RWPE2 (cell line): Measurements from ENCODE around the gene RHOB.
"Not testable (repeated sequence)": the region's sequence is repeated elsewhere in the genome, so short reads cannot be mapped to it uniquely, and the experiment has no call there.

ENCODE experiments used
- ATAC-seq: fragments of 200-7000 bp; cut with Tn5 transposase; 3 replicates; pipeline ENCODE4 v1.9.1; 2021; ENCODE audit warnings: low read depth
- DNase-seq: peaks from one replicate; pipeline ENCODE4 v3.0.0-alpha.2; 2020; ENCODE audit warnings: low spot score
- H3K27ac ChIP-seq: fragments of 450-650 bp; 2 replicates; pipeline ENCODE4 v1.5.1; 2017; ENCODE audit warnings: mild to moderate bottlenecking; ENCODE audit not compliant: poor library complexity, severe bottlenecking
- H3K27me3 ChIP-seq: fragments of 250-450 bp; sonication (Bioruptor Pico); 2 replicates; pipeline ENCODE4 v1.5.1; 2021; ENCODE audit warnings: mild to moderate bottlenecking, moderate library complexity; ENCODE audit not compliant: insufficient read depth, poor library complexity, severe bottlenecking
- H3K36me3 ChIP-seq: fragments of 250-450 bp; sonication (Bioruptor Pico); 2 replicates; pipeline ENCODE4 v1.5.1; 2020; ENCODE audit warnings: low read depth, mild to moderate bottlenecking, moderate library complexity
- H3K4me1 ChIP-seq: fragments of 250-450 bp; sonication (Bioruptor Pico); 2 replicates; pipeline ENCODE4 v1.5.1; 2021; ENCODE audit warnings: mild to moderate bottlenecking, moderate library complexity; ENCODE audit not compliant: insufficient read depth, poor library complexity, severe bottlenecking
- H3K4me3 ChIP-seq: fragments of 250-450 bp; sonication (Bioruptor Pico); 2 replicates; pipeline ENCODE4 v1.5.1; 2021; ENCODE audit warnings: mild to moderate bottlenecking, moderate library complexity; ENCODE audit not compliant: severe bottlenecking
- H3K9me3 ChIP-seq: fragments of 250-450 bp; sonication (Bioruptor Pico); 2 replicates; pipeline ENCODE4 v1.5.1; 2021; ENCODE audit warnings: mild to moderate bottlenecking, moderate library complexity; ENCODE audit not compliant: severe bottlenecking
- TF ChIP-seq, protein P1 (sequence below): fragments of 450-650 bp; IDR thresholded peaks from one replicate; pipeline ENCODE4 v1.5.1; 2017; ENCODE audit warnings: mild to moderate bottlenecking, moderate library complexity; ENCODE audit not compliant: poor library complexity, severe bottlenecking

RHOB gene

DNA sequence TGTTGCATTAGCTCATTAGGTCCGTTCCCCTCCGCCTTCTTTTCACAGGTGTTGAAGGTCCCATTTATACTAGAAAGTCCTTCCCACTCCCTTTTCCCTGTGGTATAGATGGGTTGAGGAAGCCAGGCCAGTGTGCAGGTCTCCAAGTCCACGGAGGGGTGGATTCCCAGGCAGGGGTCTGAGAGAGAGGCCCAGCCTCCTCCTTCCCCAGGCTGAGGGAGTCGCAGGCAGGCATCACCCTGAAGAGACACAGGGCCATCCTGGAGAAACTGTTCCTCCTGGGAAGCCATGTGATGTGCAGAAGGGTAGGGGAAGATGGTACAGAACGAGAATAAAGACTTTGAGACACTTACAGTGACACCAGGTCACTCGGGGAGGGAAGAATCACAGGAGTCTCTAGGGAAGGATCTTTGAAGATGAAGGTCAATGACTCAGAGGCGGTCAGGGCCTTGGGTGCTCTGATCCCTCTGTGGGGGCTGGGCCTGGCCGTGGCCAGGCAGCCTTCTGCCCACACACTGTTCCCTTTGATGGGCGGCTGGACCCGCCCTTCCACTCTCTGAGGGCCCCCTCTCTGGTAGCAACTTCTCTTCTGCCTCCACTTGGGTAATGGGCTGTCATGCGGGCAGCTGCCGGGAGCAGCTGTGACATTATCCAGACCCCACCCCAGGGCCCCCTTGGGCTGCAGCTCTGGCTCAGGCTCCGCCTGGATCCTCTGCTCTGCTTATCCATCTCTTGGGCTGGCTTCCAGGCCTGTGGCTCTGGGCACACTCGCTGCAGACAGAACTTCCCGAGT lies 45.1 kb downstream of the RHOB start:
- H3K27ac ChIP-seq = no peak overlapping the region
- TF ChIP-seq, protein P1, sequence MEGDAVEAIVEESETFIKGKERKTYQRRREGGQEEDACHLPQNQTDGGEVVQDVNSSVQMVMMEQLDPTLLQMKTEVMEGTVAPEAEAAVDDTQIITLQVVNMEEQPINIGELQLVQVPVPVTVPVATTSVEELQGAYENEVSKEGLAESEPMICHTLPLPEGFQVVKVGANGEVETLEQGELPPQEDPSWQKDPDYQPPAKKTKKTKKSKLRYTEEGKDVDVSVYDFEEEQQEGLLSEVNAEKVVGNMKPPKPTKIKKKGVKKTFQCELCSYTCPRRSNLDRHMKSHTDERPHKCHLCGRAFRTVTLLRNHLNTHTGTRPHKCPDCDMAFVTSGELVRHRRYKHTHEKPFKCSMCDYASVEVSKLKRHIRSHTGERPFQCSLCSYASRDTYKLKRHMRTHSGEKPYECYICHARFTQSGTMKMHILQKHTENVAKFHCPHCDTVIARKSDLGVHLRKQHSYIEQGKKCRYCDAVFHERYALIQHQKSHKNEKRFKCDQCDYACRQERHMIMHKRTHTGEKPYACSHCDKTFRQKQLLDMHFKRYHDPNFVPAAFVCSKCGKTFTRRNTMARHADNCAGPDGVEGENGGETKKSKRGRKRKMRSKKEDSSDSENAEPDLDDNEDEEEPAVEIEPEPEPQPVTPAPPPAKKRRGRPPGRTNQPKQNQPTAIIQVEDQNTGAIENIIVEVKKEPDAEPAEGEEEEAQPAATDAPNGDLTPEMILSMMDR = no peak
- DNase-seq = no peak

DNA sequence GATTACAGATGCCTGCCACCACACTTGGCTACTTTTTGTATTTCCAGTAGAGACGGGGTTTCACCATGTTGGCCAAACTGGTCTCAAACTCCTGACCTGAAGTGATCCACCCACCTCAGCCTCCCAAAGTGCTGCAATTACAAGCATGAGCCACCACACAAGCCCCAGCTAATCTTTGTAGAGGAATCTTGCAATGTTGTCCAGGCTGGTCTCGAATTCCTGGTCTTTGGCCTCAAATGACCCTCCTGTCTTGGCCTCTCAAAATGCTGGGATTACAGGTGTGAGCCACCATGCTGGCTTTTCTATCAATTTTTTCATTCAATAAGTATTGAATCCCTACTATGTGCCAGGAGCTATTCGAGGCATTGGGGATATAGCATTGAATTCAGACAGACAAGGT lies 46.2 kb downstream of the RHOB start:
- H3K4me3 ChIP-seq, DNase-seq, H3K27ac ChIP-seq, H3K9me3 ChIP-seq, ATAC-seq, H3K36me3 ChIP-seq, H3K27me3 ChIP-seq: not testable (repeated sequence)
- peaks cover 11% of the 10 kb centered on the region for H3K4me1 ChIP-seq

More for the DNA sequence above, 45.1 kb downstream of the RHOB start:
- Histone ChIP-seq H3K4me1 (peaks cover 11% of the 10 kb centered on the region), H3K36me3 (no peaks in the 10 kb centered on the region), H3K4me3 (no peak overlapping the region), H3K9me3 (no peaks in the 10 kb centered on the region), H3K27me3 (no peaks in the 10 kb centered on the region)
- no peak for ATAC-seq

DNA sequence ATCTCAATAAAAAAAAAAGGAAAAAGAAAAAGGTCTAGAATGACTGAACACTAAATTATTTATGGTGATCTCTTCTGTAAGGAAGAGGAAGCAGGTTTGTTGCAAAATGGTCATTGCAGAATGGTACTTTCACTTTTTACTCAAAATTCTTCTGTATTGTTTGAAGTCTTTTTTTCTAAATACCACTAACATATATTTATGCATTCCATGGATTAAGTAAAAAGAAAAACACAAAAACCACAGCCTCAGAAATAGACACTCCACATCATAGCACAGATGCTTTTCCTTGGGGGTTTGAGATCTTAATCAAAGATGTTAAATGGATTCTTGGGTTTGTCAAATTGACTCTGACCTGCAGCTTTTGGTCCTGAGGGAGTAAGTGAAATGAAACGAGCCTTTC lies 47.4 kb downstream of the RHOB start:
- H3K27ac ChIP-seq = no peak overlapping the region
- DNase-seq (no peak), ATAC-seq (no peak)
- H3K9me3 ChIP-seq = no peaks in the 10 kb centered on the region
- peaks cover 11% of the 10 kb centered on the region for H3K4me1 ChIP-seq
- TF ChIP-seq, protein P1 = no peak
- H3K36me3 ChIP-seq = no peaks in the 10 kb centered on the region
- no peaks in the 10 kb centered on the region for H3K27me3 ChIP-seq
- no peak overlapping the region for H3K4me3 ChIP-seq

DNA sequence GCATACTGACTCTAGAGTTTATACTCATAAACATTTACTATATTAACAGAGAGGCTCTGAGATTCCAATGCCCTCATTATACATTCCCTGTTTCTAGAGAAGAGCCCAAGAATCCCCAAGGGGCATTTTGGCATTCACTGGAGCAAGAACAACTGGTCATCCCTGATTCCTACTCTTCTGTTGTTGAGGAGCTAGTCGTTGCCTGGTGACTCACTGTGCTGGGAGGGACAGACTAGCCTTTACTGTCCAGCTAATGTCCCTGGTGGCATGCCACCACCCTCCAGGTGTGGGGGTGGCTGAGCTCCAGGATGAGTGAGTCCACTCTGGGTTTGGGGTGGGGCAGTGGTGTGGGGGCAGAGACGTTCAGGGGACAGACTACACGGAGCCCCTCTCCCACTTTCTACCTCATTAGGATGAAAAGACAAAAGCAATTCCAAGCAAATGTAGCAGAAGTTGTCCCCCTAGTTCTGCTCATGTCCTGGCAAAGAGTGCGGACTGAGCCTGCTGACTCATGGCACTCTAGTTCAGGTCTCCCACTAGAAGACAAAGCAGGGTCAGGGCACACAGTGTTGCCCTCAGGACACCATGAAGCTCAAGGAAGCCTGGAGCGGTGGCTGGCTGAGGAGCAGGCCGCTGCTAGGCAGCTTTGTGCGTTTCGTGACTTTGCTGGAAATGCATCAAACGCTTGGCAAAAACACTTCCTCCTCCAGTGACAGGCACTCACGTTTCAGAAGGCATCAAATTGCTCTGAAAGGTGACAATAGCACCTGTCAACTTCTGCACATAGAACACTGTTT lies 49.4 kb downstream of the RHOB start:
- H3K4me1 ChIP-seq = peaks cover 8% of the 10 kb centered on the region
- no peaks in the 10 kb centered on the region for H3K36me3 ChIP-seq
- H3K27ac ChIP-seq = no peak overlapping the region
- peak; percentile 49; the same call in 1 of the 3 replicates for ATAC-seq
- no peak overlapping the region for H3K4me3 ChIP-seq
- no peak for DNase-seq
- no peaks in the 10 kb centered on the region for H3K9me3 ChIP-seq
- TF ChIP-seq, protein P1 = no peak
- H3K27me3 ChIP-seq = no peaks in the 10 kb centered on the region

DNA sequence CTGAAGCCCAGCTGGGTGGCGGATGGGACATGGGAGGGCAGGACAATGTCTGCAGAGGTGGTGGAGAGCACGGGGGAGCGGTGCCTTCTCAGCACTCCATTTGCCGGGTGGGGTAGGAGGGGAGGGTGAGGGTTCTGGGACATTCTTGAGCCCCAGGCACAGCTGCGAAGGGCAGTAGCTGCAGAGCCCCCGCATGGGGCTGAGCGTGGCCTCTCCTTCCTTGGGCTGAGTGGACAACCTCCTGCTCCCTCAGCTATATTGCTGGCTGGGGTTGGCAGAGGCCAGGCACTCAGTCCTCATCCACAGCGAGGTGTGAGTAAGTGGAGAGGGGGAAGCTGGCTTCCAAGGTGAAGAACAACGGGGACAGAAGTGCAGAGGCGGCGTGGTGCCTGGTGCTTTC lies 50.1 kb downstream of the RHOB start:
- no peaks in the 10 kb centered on the region for H3K27me3 ChIP-seq
- no peak for ATAC-seq
- H3K4me1 ChIP-seq = peaks cover 8% of the 10 kb centered on the region
- TF ChIP-seq, protein P1 = no peak
- DNase-seq = no peak
- no peak overlapping the region for H3K27ac ChIP-seq
- no peak overlapping the region for H3K4me3 ChIP-seq
- no peaks in the 10 kb centered on the region for H3K9me3 ChIP-seq
- H3K36me3 ChIP-seq = no peaks in the 10 kb centered on the region
